WERI-Rb-1 (cell line): ENCODE measurements around the gene EDAR.

Source experiments
- DNase-seq: peaks from one replicate; pipeline ENCODE4 v3.0.0-alpha.2; 2020
- H3K27ac ChIP-seq: fragments of 250-450 bp; sonication (Bioruptor Pico); 2 replicates; pipeline ENCODE4 v1.5.1; 2020; ENCODE audit warnings: mild to moderate bottlenecking, moderate library complexity
- H3K27me3 ChIP-seq: fragments of 250-450 bp; sonication (Bioruptor Pico); 2 replicates; pipeline ENCODE4 v1.5.1; 2021; ENCODE audit warnings: mild to moderate bottlenecking, low read depth, moderate library complexity; ENCODE audit not compliant: insufficient read depth, severe bottlenecking
- H3K36me3 ChIP-seq: fragments of 250-450 bp; sonication (Bioruptor Pico); 2 replicates; pipeline ENCODE4 v1.5.1; 2020; ENCODE audit warnings: mild to moderate bottlenecking, moderate library complexity
- H3K4me3 ChIP-seq: 2 replicates; pipeline ENCODE4 v1.5.1; 2011; ENCODE audit warnings: low read depth, mild to moderate bottlenecking, control low read depth, low read length
- H3K9me3 ChIP-seq: fragments of 250-450 bp; sonication (Bioruptor Pico); 2 replicates; pipeline ENCODE4 v1.5.1; 2021; ENCODE audit warnings: mild to moderate bottlenecking, moderate library complexity; ENCODE audit not compliant: severe bottlenecking
- CTCF ChIP-seq: IDR thresholded peaks from 2 replicates; pipeline ENCODE4 v1.5.1; 2011; ENCODE audit warnings: low read depth, mild to moderate bottlenecking, control low read depth, inconsistent platforms, low read length

Gene EDAR

DNA sequence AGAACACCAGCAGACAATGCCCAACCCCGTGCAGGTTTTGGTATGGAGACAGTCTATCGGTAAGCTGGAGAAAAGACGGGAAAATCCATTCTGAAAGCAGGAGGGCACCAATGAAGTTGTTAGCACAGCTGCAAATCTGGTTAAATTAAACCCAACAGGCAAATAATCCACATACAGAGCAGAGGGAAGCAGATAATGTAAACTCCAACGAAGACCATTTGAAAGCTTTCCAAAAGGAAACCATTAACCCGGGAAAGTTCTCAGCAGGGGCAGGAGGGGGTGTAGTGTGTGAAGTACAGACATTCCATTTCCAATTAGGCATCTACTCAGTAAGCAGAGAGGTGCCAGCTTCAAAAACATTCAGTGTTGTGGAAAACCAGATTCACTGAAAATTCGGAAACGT is 10.3 kb downstream of the EDAR start:
- Histone ChIP-seq H3K36me3 (no peaks in the 10 kb centered on the region), H3K27ac (no peak overlapping the region), H3K27me3 (no peaks in the 10 kb centered on the region), H3K9me3 (no peaks in the 10 kb centered on the region), H3K4me3 (no peak overlapping the region)
- no peak for TF ChIP-seq CTCF
- no peak for DNase-seq

DNA sequence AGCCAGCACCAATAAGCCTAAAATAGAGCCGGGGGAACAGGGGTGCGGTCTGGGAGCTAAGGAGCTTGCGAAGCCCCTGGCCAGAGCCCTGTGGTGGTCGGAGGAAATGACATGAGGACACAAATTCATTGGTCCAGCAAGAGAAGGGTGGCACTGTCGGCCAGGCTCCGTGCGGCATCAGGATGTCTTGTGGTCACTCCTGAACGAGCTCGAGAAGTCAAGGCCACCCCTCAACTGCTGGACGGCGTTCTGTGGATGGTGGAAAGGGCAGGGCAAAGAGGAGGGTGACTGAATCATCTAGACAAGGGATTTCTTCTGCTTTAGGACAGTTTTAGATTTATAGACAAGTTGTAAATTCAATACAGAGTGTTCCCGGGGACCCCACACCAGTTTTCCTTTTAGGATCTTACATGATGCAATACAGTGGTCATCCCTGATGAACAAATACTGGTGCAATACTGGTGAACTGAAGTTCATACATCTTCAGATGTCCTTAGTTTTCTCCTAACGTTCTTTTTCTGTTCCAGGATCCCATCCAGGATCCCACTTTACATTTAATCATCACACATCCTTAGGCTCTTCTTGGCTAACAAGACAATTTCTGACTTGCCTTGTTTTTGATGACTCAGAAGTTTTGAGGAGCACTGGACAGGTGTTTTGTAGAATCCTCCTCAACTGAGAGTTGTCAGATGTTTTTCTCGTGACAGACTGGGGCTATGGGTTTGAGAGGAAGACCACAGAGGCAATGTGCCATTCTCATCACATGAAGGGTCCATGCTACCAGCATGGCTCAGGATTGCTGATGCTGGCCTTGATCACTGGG is 13.2 kb downstream of the EDAR start:
- Histone ChIP-seq H3K36me3 (no peaks in the 10 kb centered on the region), H3K27ac (no peak overlapping the region), H3K4me3 (no peak overlapping the region), H3K27me3 (no peaks in the 10 kb centered on the region), H3K9me3 (no peaks in the 10 kb centered on the region)
- TF ChIP-seq CTCF, result no peak
- no peak for DNase-seq

DNA sequence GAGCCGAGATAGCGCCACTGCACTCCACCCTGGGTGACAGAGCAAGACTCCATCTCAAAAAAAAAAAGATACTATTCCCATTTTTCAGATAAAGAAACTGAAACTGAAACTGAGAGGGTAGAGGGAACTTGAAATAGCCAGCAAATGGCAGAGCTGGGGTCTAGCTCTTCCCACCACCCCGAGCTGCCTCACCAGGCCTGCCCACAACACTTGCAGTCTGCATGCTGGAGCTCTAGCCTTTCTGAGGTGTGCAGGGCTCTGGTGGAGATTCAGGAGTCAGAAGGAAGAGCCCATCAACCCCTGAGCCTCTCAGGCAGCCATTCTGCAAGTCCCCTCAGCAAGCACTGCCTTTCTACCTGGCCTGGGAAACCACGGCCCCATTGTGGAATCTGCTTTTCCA is 14.3 kb downstream of the EDAR start:
- H3K4me3 ChIP-seq, result no peak overlapping the region
- no peaks in the 10 kb centered on the region for H3K36me3 ChIP-seq
- no peak overlapping the region for H3K27ac ChIP-seq
- H3K27me3 ChIP-seq, result no peaks in the 10 kb centered on the region
- DNase-seq, result no peak
- TF ChIP-seq CTCF, result no peak
- H3K9me3 ChIP-seq, result no peaks in the 10 kb centered on the region

DNA sequence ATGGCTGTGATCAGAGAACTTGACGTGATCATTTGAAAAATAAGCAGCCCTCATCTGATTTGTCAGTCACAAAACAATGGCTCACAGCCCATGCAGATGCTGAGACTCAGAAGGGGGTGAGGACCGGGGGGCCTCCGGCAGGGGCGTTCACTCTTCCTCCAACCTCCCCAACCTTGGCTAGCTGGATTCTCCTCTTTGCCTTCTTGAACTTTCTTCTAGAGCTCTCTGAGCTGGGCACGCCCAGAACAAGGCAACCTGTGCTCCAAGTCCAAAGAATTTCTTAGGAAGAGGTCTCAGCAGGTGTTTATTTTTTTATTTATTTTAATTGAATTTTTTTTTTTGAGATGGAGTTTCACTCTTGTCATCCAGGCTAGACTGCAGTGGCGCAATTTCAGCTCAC is 16.4 kb downstream of the EDAR start:
- H3K9me3 ChIP-seq, result no peaks in the 10 kb centered on the region
- no peak overlapping the region for H3K27ac ChIP-seq
- TF ChIP-seq CTCF, result no peak
- no peaks in the 10 kb centered on the region for H3K36me3 ChIP-seq
- no peaks in the 10 kb centered on the region for H3K27me3 ChIP-seq
- no peak for DNase-seq
- H3K4me3 ChIP-seq, result no peak overlapping the region

GRCh38 chr2:108971661-108972566 is 17.1 kb downstream of the EDAR start:
- no peak for TF ChIP-seq CTCF
- DNase-seq, result no peak
- H3K27ac ChIP-seq, result no peak overlapping the region
- H3K9me3 ChIP-seq, result no peaks in the 10 kb centered on the region
- no peaks in the 10 kb centered on the region for H3K27me3 ChIP-seq
- H3K36me3 ChIP-seq, result no peaks in the 10 kb centered on the region
- H3K4me3 ChIP-seq, result no peak overlapping the region
